ENCODE data around the gene BAHD1. TPM values are rescaled to one million over a fixed set of nuclear protein-coding genes. Genes with fewer than 3 reads are reported as not detected.

Gene BAHD1
- total RNA-seq, 1 donor: 26.9 TPM

GRCh38 chr15:40443255-40443654 is 2.5 kb downstream of the BAHD1 start:
- no peak for DNase-seq (ENCODE audit: low read depth in 2 of 3, low spot score in 2 of 3)

DNA sequence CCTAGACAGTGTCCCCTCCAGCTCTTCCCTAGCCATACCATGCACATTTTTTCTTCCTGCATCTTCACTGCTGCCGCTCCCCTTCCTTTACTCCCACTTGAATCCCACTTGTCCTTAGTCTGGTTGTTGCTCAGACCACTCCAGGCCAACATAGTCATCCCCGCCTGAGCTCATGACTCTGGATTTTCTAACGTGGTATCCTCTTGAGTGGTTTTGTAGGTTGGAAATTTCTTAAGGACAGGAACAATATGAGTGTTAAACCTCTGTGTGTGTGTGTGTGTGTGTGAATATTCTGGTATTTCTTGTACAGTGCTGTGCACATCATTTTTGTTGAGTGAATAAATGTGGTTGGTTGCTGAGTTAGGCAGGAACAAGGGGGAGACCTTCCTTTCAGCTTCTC is 3.1 kb downstream of the BAHD1 start:
- no peak for DNase-seq (ENCODE audit: low read depth in 2 of 3, low spot score in 2 of 3)

- DNase-seq (ENCODE audit: low read depth in 2 of 3, low spot score in 2 of 3): peak in 1 of 3 donors; percentile 47
Observed at GRCh38 chr15:40444736-40445135, 4.0 kb downstream of the BAHD1 start.

- DNase-seq (ENCODE audit: low read depth in 2 of 3, low spot score in 2 of 3): no peak
Observed at GRCh38 chr15:40445421-40445922, 4.7 kb downstream of the BAHD1 start.

- no peak for DNase-seq (ENCODE audit: low read depth in 2 of 3, low spot score in 2 of 3)
Observed at GRCh38 chr15:40446144-40446543, 5.4 kb downstream of the BAHD1 start.

DNA sequence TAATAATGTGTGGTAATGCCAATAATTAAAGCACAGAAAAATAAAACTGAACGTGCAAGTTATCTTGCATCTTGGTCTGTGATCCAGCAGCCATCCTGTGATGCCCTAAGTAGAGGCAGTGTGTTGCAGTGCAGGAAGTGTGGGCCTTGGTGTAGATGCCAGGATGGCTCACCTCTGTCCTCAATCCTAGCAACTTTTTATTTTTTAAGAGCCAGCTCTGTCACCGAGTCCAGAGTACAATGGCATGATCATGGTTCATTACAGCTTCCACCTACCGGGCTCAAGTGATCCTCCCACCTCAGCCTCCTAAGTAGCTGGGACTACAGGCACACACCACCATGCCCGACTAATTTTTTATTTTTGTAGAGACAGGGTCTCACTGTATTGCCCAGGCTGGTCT is 7.6 kb downstream of the BAHD1 start:
- no peak for DNase-seq (ENCODE audit: low read depth in 2 of 3, low spot score in 2 of 3)

- no peak for DNase-seq (ENCODE audit: low read depth in 2 of 3, low spot score in 2 of 3)
Observed at GRCh38 chr15:40449275-40449674, 8.5 kb downstream of the BAHD1 start.

DNA sequence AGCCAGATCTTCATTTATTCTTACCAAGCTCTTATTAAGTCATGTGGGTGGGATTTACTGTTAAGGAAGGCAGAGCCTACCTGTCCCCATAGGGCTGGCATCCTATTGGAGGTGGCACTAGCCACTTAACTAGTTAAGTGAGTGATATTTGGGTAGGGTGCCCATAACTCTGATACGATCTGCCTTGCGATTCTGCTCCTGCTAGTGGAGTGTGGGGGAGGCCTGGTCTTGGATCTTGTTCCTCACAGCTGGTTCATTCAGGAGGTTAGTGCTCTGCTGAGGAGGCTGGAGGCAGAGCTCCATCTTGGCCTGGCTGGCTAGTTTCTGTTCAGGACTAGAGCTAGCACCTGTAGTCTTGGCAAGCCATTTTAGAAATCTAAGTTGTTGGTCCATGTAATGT is 9.3 kb downstream of the BAHD1 start:
- no peak for DNase-seq (ENCODE audit: low read depth in 2 of 3, low spot score in 2 of 3)

DNA sequence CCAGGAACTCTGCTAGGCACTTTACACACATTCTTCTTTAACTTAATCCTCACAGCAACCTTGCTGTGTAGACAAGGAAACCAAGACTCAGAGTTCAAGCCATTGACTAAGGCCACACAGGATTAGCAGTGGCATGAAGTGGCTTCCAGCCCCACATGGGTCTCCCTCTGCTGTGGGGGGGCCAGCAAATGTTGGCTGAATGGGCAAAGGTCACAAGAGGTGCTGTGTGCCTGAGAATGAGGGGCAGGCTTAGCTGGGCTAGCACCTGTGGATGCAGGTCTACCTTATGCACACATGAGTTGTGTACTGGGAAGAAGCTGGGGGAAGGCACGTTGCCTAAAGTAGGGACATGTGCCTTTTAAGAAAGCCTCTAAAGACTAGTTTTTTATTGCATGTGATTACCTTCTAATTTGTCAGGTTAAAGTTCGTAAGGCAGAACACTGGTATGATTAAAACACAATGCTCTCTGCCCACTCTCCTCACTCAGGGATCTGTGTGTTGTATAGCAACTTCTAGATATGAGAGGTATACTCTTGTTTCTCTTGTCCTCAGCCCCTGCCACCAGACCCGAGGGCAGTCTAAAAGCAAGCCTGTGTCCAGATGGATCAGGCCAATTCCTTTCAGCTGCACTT is 10.9 kb downstream of the BAHD1 start:
- DNase-seq (ENCODE audit: low read depth in 2 of 3, low spot score in 2 of 3): no peak

- DNase-seq (ENCODE audit: low read depth in 2 of 3, low spot score in 2 of 3): no peak
Observed at GRCh38 chr15:40452296-40453090, 11.7 kb downstream of the BAHD1 start.

- DNase-seq (ENCODE audit: low read depth in 2 of 3, low spot score in 2 of 3): peak in 1 of 3 donors; percentile 17
Observed at GRCh38 chr15:40453941-40454340, 13.2 kb downstream of the BAHD1 start.

GRCh38 chr15:40454904-40455391 is 14.2 kb downstream of the BAHD1 start:
- peak in 1 of 3 donors; percentile 15 for DNase-seq (ENCODE audit: low read depth in 2 of 3, low spot score in 2 of 3)

DNA sequence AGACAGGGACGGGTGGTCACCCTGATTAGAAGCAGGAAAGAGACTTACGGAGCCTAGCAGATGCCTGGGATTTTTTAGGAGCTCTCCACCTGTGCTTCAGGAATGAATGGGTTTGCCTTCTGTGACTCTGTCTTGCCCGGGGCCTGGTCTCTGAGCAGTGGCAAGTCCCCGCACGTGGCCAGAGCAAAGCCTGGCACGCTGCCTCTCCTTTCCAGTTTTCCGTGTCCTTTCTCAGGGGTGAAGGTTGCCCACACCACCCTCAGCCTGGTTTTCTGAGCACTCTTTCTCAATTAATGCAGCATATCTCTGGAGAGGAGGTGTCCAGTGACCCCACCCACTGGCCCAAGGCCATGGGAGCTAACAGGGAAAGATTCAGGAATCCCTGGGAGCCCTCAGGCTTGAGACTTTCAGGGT is 15.6 kb downstream of the BAHD1 start:
- no peak for DNase-seq (ENCODE audit: low read depth in 2 of 3, low spot score in 2 of 3)

DNA sequence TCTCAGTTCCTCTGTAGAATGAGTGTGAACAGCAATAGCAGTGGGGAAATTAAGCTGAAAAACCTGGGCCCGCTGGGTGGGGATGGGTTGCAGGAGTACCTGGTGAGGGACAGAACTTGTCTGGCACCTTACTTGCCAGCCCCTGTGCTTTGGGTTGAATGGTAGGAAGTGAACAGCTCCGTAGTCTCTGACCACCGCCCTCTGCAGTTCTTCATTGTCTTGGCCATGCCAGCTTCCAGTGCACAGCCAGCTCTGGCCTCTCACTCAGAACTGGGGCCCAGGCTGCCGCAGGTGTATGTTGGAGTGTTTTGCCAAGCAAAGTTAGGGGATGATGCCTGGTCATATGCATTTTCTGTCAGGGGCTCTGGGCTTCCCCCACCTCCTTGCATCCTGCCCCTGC is 16.0 kb downstream of the BAHD1 start:
- DNase-seq (ENCODE audit: low read depth in 2 of 3, low spot score in 2 of 3): no peak

DNA sequence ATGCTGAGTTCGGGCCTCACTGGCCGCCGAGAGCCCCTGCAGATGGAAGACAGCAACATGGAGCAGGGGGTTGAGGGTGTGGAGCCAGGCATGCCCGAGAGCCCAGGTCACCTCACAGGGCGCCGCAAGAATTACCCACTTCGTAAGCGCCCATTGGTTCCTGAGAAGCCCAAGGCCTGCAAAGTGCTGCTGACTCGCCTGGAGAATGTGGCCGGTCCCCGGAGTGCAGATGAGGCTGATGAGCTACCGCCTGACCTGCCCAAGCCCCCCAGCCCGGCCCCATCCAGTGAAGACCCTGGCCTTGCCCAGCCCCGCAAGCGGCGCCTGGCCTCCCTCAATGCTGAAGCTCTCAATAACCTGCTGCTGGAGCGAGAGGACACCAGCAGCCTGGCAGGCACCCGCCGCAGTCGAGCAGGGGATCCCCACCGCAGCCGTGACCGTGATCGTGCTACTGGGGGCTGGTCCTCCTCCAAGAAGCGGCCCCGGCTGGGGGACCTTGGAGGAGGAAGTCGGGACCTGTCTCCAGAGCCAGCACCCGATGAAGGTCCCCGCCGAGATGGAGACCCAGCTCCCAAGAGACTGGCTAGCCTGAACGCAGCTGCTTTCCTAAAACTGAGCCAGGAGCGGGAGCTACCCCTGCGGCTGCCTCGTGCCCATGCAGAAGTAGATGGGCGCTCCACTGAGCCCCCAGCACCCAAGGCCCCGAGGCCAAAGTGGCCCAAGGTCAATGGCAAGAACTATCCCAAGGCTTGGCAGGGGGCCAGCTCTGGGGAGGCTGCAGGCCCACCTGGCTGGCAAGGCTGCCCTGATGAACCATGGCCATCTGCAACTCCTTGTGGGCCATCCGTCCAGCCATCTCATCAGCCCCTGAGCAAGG is 18.0 kb downstream of the BAHD1 start:
- no peak for DNase-seq (ENCODE audit: low read depth in 2 of 3, low spot score in 2 of 3)

- DNase-seq (ENCODE audit: low read depth in 2 of 3, low spot score in 2 of 3): no peak
Observed at GRCh38 chr15:40459391-40460015, 18.8 kb downstream of the BAHD1 start.

GRCh38 chr15:40460404-40460803 is 19.7 kb downstream of the BAHD1 start:
- no peak for DNase-seq (ENCODE audit: low read depth in 2 of 3, low spot score in 2 of 3)

DNA sequence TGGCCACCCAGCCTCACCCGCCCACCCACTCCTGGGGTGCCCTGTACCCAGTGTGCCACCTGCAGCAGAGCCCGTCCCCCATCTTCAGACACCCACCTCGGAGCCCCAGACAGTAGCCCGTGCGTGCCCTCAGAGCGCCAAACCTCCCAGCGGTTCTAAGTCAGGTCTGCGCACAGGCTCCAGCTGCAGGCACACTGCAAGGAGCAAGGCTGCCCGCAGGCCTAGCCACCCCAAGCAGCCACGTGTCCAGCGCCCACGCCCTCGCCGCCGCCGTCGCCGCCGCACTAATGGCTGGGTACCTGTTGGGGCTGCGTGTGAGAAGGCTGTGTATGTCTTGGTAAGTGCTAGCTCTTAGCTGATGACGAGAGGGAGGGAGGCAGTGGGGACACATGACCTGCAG is 21.2 kb downstream of the BAHD1 start:
- no peak for DNase-seq (ENCODE audit: low read depth in 2 of 3, low spot score in 2 of 3)

GRCh38 chr15:40463279-40463678 is 22.5 kb downstream of the BAHD1 start:
- no peak for DNase-seq (ENCODE audit: low read depth in 2 of 3, low spot score in 2 of 3)

- DNase-seq (ENCODE audit: low read depth in 2 of 3, low spot score in 2 of 3): no peak
Observed at GRCh38 chr15:40463886-40464545, 23.3 kb downstream of the BAHD1 start.
